GM12892 (cell line): ENCODE measurements around the gene SEC23B.

Experiments used
- DNase-seq: peaks from one replicate; pipeline ENCODE4 v3.0.0; 2011; ENCODE audit not compliant: insufficient read length
- FAIRE-seq: peaks from 2 replicates; lab custom pipeline; 2011; peaks lifted over from hg19 to GRCh38; lab: Jason Lieb, UNC
- POLR2A ChIP-seq: IDR thresholded peaks from 2 replicates; pipeline ENCODE4 v1.6.1; 2011; ENCODE audit warnings: low read depth, low read length, control low read depth
- POLR2AphosphoS5 ChIP-seq: IDR thresholded peaks from 2 replicates; pipeline ENCODE4 v1.6.1; 2011; ENCODE audit warnings: low read depth, low read length, control low read depth
- TAF1 ChIP-seq: IDR thresholded peaks from 2 replicates; pipeline ENCODE4 v1.6.1; 2011; ENCODE audit warnings: low read depth, mild to moderate bottlenecking, control low read depth, low read length, borderline replicate concordance

SEC23B gene

GRCh38 chr20:18571009-18571408 is 63.3 kb downstream of the SEC23B start:
- no peak for FAIRE-seq
- no peak for TF ChIP-seq TAF1
- TF ChIP-seq POLR2AphosphoS5 = no peak
- TF ChIP-seq POLR2A = no peak
- DNase-seq = no peak

DNA sequence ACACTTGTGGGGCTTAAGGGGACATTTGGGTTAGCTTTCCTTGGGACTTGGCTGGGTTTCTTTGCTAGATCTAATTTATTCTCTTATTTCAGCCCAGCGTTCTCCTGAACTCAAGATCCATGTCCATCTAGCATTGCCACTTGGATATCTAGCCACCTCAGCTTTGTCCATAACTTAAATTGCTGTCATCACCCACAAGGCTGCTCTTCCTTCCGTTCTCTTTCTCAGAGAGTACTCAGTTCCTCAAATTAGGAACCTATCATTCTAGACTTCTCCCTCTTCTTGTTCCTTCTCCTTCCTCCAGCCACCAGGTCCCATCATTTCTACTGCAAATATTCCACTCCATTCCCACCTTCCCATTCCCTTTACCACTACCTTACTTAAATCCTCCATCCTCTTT is 63.8 kb downstream of the SEC23B start:
- DNase-seq = no peak
- FAIRE-seq = no peak
- TF ChIP-seq POLR2A (no peak), POLR2AphosphoS5 (no peak), TAF1 (no peak)

DNA sequence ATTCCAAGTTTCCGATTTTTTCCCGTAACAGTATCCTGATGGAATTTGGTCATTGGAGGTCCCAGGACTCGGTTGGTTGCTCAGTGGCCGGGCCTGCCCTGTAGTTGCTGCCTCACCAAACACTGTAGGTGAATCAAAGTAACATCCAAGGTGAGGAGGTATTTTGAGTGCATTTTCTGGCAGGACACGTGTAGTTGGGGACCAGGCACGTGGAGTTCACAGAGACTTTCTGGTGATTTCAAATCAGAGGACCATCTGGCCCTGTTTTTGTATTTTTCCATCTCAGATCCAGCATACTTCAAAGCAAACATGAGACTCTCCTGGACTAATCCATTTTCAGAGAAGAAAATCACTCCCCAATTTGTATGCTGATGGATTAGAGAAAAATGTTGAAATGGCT is 70.2 kb downstream of the SEC23B start:
- no peak for DNase-seq
- no peak for FAIRE-seq

DNA sequence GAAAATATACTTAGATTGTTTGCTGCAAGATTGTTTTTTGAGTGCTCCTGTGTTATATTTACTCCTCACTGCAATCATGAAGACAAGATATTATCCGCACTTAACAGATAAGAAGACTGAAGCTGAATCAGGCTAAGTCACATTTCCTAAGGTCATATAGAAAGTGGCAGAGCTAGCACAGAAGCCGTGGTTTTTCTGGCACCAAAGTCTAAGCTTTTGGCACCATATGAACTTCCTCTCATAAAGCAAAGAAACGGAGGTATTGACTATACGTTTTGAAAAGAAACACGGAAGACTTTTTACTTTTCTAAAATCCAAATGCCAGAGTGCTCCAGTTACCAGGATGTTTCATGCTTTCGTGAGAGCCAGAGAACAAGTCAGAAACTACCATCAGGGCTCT is 70.8 kb downstream of the SEC23B start:
- TF ChIP-seq POLR2AphosphoS5 (no peak), TAF1 (no peak), POLR2A (no peak)
- DNase-seq = no peak
- no peak for FAIRE-seq

More for the DNA sequence above, 70.2 kb downstream of the SEC23B start:
- TF ChIP-seq POLR2AphosphoS5 (no peak), TAF1 (no peak), POLR2A (no peak)

GRCh38 chr20:18580012-18580411 is 72.3 kb downstream of the SEC23B start:
- TF ChIP-seq TAF1 = no peak
- no peak for TF ChIP-seq POLR2AphosphoS5
- no peak for TF ChIP-seq POLR2A
- no peak for FAIRE-seq

DNA sequence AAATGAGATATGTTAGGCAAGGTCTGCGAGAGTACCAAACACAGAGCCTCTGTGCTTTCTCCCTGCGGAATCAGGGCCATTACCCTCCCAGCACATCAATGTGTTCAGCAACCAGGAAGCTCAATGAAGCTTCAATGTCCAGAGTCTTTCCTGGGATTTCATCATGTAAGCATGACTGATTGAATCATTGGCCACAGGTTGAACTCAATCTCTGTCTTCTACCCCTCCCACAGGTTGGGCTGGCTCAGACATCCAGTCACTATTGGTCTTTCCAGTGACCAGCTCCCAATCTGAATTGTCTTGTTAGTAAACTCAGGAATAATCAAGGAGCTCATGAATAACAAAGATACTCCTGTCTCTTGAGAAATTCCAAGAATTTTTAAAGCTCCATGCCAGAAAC is 77.4 kb downstream of the SEC23B start:
- no peak for DNase-seq

More at GRCh38 chr20:18580012-18580411, 72.3 kb downstream of the SEC23B start:
- no peak for DNase-seq

GRCh38 chr20:18587665-18588573 is 80.2 kb downstream of the SEC23B start, which contains the start of gene DTD1:
Gene DTD1, plus strand, starts transcription at chr20:18588054. Its CDS starts 19 bp downstream, at chr20:18588073.
- FAIRE-seq (peak; percentile 99), DNase-seq (peak; percentile 75)
- TF ChIP-seq POLR2A = peak; percentile 84
- peak; percentile 78 for TF ChIP-seq POLR2AphosphoS5
- peak; percentile 41; the same call in 1 of the 2 replicates for TF ChIP-seq TAF1

More for the DNA sequence above, 77.4 kb downstream of the SEC23B start:
- FAIRE-seq = no peak
- TF ChIP-seq POLR2AphosphoS5 (no peak), POLR2A (no peak), TAF1 (no peak)

DNA sequence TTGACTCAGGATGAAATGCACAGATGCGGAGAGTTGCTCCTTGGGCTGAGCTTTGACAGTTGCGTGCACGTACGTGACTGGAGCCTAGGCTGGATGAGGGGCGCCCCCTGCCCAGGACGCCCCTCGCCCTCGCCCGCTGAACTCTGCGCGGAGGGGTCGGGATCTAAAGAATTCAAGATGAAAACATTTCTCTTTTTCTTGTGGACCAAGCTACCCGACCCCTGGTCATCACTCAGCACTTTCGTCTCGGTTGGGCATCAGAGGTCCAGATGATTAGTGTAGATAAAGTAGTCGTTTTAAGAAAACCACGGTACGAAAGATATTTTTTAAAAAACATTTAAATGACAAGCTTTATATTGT is 80.8 kb downstream of the SEC23B start:
- no peak for DNase-seq
- no peak for FAIRE-seq

GRCh38 chr20:18589941-18590674 is 82.4 kb downstream of the SEC23B start:
- TF ChIP-seq POLR2A = no peak
- TF ChIP-seq TAF1 = no peak
- TF ChIP-seq POLR2AphosphoS5 = no peak
- no peak for DNase-seq
- FAIRE-seq = peak; percentile 17

More for the DNA sequence above, 80.8 kb downstream of the SEC23B start:
- TF ChIP-seq TAF1 (no peak), POLR2AphosphoS5 (no peak), POLR2A (no peak)

DNA sequence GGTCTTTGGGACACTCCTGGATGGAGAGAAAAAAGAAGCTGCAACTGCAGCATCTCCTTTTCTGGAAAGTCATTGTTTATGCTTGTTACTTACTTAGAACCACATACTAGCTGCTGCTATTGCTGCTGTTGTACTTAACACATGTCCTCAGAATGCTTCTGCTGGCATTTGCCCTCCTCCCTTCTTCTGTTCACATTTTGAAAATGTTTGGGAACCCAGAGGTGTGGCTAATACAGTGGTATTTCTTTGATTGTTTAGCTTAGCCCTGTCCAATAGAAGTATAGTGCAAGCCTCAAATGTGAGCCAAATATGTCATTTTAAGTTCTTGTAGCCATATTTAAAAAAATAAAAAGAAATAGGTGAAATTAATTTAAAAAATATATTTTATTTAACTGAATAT is 88.5 kb downstream of the SEC23B start:
- TF ChIP-seq POLR2AphosphoS5 = no peak
- no peak for TF ChIP-seq TAF1
- TF ChIP-seq POLR2A = no peak
- FAIRE-seq (no peak), DNase-seq (no peak)

DNA sequence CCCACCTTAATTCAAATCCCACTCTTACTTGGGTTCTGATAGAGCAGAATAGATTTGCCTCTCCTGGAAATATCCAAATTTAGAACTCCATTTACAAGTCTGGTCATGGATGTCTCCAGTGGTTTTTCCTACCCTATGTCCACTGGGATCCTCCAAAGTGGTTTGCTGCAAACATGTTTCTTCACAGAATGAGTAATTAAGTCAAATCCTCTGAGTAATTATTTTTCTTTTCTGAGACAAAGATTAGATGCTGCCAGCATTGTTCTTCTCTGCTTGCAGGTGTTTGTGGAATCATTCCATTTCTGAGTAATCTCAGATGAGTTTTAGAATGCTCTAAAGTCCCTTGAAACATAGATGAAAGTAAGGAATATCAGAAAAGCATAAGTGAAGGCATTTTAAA is 102.0 kb downstream of the SEC23B start:
- TF ChIP-seq TAF1 (no peak), POLR2A (no peak), POLR2AphosphoS5 (no peak)
- FAIRE-seq = no peak
- no peak for DNase-seq
